Neural crest cell (in vitro differentiated cells): ENCODE data around the gene RFTN1. TPM values are rescaled to one million over a fixed set of nuclear protein-coding genes. Genes with fewer than 3 reads are reported as not detected.

ENCODE experiments used
- DNase-seq: peaks from one replicate; pipeline ENCODE4 v3.0.0; 2021; ENCODE audit warnings: low read depth, mixed read lengths, low spot score
- H3K27ac Mint-ChIP-seq: one replicate; pipeline ENCODE4 v1.8.0; 2021; ENCODE audit warnings: mild to moderate bottlenecking, mixed read lengths; ENCODE audit not compliant: unreplicated experiment
- H3K27me3 Mint-ChIP-seq: 2 replicates; pipeline ENCODE4 v1.8.0; 2021; ENCODE audit warnings: low read depth, mild to moderate bottlenecking, mixed read lengths
- H3K36me3 Mint-ChIP-seq: 2 replicates; pipeline ENCODE4 v1.8.0; 2021; ENCODE audit warnings: low read depth, mild to moderate bottlenecking, mixed read lengths
- H3K4me1 Mint-ChIP-seq: 2 replicates; pipeline ENCODE4 v1.8.0; 2021; ENCODE audit warnings: mixed read lengths
- H3K4me3 Mint-ChIP-seq: one replicate; pipeline ENCODE4 v1.8.0; 2021; ENCODE audit warnings: mild to moderate bottlenecking, mixed read lengths
- H3K9me3 Mint-ChIP-seq: 2 replicates; pipeline ENCODE4 v1.8.0; 2021; ENCODE audit warnings: mixed read lengths
- CTCF ChIP-seq: fragments of 200-600 bp; sonication (generic); conservative IDR thresholded peaks from 2 replicates; pipeline ENCODE4 v1.5.0; 2021; ENCODE audit warnings: antibody characterized with exemption, mild to moderate bottlenecking
- total RNA-seq: library from RNA; stranded (reverse); gene quantifications from 2 replicates; pipeline ENCODE4 v1.2.1, GENCODE V29; 2021

The RFTN1 gene
- total RNA-seq, 1 donor from 2014 or later = 2.0 TPM

GRCh38 chr3:16484216-16484615 lies 29.3 kb downstream of the RFTN1 start:
- TF ChIP-seq CTCF = no peak
- H3K27ac Mint-ChIP-seq = no peak overlapping the region
- no peaks in the 10 kb centered on the region for H3K36me3 Mint-ChIP-seq
- peaks cover 2% of the 10 kb centered on the region for H3K27me3 Mint-ChIP-seq
- no peaks in the 10 kb centered on the region for H3K9me3 Mint-ChIP-seq
- DNase-seq = no peak
- H3K4me3 Mint-ChIP-seq = no peak overlapping the region
- H3K4me1 Mint-ChIP-seq = peaks cover 14% of the 10 kb centered on the region

GRCh38 chr3:16482770-16483531 lies 30.5 kb downstream of the RFTN1 start:
- H3K4me3 Mint-ChIP-seq = no peak overlapping the region
- no peaks in the 10 kb centered on the region for H3K36me3 Mint-ChIP-seq
- peaks cover 2% of the 10 kb centered on the region for H3K27me3 Mint-ChIP-seq
- H3K27ac Mint-ChIP-seq = no peak overlapping the region
- H3K4me1 Mint-ChIP-seq = peaks cover 14% of the 10 kb centered on the region
- H3K9me3 Mint-ChIP-seq = no peaks in the 10 kb centered on the region
- TF ChIP-seq CTCF = no peak
- DNase-seq = no peak

GRCh38 chr3:16482194-16482769 lies 31.2 kb downstream of the RFTN1 start:
- Mint-ChIP-seq H3K27ac (no peak overlapping the region), H3K4me1 (peaks cover 14% of the 10 kb centered on the region), H3K36me3 (no peaks in the 10 kb centered on the region), H3K9me3 (no peaks in the 10 kb centered on the region), H3K27me3 (peaks cover 2% of the 10 kb centered on the region), H3K4me3 (no peak overlapping the region)
- no peak for TF ChIP-seq CTCF
- DNase-seq = no peak

GRCh38 chr3:16481546-16481897 lies 32.0 kb downstream of the RFTN1 start:
- no peak overlapping the region for H3K4me3 Mint-ChIP-seq
- peaks cover 2% of the 10 kb centered on the region for H3K27me3 Mint-ChIP-seq
- no peaks in the 10 kb centered on the region for H3K9me3 Mint-ChIP-seq
- TF ChIP-seq CTCF = no peak
- no peak for DNase-seq
- peaks cover 14% of the 10 kb centered on the region for H3K4me1 Mint-ChIP-seq
- H3K27ac Mint-ChIP-seq = no peak overlapping the region
- no peaks in the 10 kb centered on the region for H3K36me3 Mint-ChIP-seq

GRCh38 chr3:16480861-16481545 lies 32.5 kb downstream of the RFTN1 start:
- no peak for DNase-seq
- H3K4me3 Mint-ChIP-seq = no peak overlapping the region
- no peaks in the 10 kb centered on the region for H3K36me3 Mint-ChIP-seq
- no peak for TF ChIP-seq CTCF
- no peaks in the 10 kb centered on the region for H3K9me3 Mint-ChIP-seq
- no peaks in the 10 kb centered on the region for H3K27me3 Mint-ChIP-seq
- H3K27ac Mint-ChIP-seq = no peak overlapping the region
- H3K4me1 Mint-ChIP-seq = peaks cover 14% of the 10 kb centered on the region
